GM18858 (cell line): ENCODE measurements around the gene KLHL25.
A peak's percentile ranks its signal among the peaks of the same experiment; 100 is the strongest.

Source experiments
- ATAC-seq: cut with Tn5 transposase; IDR thresholded peaks from one replicate; pipeline ENCODE4 v1.9.1; 2021; ENCODE audit not compliant: unreplicated experiment

The KLHL25 gene

DNA sequence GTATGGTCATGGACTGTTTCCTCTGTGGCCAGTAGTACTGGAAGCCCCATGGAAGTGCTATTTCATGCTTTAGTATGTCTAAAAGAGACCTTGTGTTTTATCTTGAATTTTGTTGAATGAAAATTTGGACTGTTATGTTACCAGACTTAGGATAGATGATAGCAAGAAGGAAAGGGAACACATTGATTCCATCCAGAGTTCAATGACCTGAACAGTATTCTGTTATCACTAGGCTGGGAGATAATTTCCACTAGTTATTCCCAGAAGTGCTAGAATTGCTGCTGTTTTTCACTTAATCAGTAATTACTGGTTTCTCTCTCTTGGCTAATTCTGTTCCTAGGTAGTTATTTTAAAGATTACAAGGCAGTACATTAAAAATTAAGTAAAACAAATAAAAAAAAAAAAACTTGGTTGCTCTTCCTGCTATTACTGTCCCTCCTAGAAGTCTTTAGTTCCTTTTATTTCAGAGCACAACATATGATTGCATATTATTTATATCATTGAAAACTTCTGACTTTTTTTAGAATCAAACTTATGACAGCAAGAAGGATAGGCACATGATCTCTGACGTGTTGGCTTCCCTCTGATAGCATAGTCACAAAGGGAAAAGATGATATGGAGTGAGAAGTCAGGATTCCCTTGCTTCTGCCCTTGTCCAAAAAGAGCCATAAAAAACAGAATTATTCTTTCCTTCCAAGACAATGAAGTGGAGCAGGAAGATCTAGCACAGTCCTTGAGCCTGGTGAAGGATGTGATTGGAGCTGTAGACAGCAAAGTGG, 72.2 kb downstream of the KLHL25 start:
- ATAC-seq, result no peak

DNA sequence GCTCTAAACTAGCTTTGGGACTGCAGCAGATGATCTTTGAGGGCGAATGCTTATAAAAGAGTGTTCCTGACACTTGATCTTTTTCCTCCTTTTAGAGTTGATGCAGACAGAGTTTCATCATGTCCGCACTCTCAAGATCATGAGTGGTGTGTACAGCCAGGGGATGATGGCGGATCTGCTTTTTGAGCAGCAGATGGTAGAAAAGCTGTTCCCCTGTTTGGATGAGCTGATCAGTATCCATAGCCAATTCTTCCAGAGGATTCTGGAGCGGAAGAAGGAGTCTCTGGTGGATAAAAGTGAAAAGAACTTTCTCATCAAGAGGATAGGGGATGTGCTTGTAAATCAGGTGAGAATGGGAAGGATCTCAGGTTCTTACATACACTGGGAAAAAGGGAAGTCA, 75.7 kb downstream of the KLHL25 start:
- ATAC-seq, result no peak

DNA sequence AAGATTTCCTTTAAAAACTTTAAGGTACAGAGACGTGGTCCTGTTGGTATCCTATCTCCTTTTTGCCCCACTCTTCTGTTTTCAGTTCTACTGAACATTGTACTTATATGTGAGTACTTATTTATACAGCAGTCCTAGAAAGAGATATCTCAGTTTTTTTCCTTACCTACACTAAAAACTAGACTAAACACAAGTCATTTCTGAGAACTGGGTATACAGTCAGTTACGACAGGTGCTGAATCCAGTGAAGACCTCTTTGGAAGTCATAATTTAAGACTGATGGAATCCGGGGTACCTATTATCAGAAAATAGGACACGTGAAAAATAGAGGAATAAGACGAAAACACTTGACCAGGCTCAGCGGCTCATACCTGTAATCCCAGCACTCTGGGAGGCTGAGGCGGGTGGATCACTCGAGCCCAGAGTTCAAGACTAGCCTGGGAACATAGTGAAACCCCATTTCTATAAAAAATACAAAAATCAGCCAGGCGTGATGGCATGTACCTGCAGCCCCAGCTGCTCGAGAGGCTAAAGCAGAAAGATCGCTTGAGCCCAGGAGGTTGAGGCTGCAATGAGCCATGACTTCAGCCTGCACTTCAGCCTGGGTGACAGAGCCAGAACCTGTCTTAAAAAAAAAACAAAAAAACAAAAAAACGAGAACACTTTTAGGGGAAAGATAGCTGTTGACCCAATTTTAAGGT, 76.3 kb downstream of the KLHL25 start:
- peak; percentile 67 for ATAC-seq

DNA sequence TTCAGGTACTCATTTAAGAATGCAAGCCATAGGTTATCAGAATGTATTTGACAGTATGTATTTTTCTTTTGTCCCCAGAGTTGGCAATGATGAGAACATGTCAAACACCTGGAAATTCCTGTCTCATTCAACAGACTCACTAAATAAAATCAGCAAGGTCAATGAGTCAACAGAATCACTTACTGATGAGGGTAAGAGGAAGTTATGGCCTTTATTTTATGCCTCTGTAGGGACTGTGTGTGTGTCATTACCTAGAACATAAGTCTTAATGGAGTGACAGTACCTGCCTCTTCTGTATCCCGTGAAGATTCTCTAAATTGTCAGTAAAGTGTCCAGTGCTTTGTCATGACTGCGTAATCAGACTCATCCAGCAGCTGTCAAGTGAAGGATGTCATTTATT, 77.5 kb downstream of the KLHL25 start:
- ATAC-seq, result no peak

DNA sequence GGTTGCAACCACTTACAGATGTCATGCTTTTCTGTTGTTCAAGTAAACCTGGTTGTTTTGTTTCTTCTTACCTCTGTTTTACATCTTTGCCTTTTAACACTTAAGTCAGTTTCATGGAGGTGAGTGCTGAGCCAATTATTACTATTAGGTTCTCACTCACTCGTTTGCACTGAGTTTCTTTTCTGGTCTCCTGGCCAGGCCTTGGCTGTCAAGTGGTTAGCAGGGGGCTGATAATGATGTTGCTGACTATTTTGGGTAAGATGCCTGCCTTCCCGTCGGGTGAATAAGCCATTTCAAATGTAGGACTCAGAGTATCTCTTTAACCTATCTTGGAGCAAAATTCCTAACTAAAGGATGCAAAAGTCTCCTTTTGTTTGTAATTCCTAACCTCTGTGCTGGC, 78.5 kb downstream of the KLHL25 start:
- no peak for ATAC-seq

DNA sequence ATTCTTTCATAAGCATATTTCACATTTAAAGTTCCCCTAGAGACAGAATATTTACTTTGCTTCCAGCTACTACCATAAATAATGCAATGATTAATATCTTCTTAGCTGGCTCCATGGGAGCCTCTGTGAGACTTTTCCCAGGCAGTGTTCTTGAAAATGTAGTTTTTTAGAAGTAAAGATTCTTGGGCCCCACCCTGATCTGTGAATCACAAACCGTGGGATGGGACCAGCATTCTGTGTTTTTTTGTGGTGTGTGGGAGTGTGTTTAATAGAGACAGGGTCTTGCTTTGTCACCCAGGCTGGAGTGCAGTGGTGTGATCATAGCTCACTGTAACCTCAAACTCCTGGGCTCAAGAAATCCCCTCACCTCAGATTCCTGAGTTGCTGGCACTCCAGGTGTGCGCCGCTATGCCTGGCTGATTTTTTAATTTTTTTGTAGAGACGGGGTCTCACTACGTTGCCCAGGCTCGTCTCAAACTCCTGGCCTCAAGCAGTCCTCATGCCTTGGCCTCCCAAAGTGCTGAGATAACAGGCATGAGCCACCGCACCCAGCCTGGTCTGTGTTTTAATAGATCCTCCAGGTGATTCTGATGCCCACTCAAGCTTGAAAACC, 83.0 kb downstream of the KLHL25 start:
- no peak for ATAC-seq

DNA sequence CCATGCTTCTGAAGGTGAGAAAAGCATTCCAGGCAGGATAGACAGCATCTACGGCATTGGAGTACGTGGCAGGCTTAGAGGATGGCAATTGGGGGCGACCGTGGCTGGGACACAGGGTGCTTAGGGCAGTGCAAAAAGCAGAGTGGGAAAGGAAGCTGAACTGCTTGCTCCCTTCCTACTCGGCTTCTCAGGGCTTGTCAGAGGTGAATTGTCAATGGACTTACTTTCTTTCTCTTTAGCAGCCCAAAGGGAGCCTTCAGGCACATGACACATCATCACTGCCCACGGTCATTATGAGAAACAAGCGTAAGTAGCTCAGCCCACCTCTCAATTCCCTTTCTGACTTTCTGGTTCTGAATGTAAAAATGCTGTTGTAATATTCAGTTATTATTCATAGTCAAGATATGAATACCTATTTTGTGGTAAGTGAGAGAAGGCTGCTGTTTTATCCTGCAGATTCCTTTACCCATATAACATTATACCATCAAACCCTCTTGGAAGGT, 84.3 kb downstream of the KLHL25 start:
- ATAC-seq, result peak; percentile 41
